ENCODE results near the gene PLCB4. TPM values are rescaled to one million over a fixed set of nuclear protein-coding genes. Genes with fewer than 3 reads are reported as not detected.

The PLCB4 gene
- polyA plus RNA-seq, 3 donors = 13.1 to 15.7 (median 13.9) TPM

GRCh38 chr20:9389346-9389745, 320.5 kb downstream of the PLCB4 start:
- DNase-seq (ENCODE audit: low read depth in 3 of 3, low spot score in 2 of 3) = no peak

- no peak for DNase-seq (ENCODE audit: low read depth in 3 of 3, low spot score in 2 of 3)
Measured at GRCh38 chr20:9390441-9390840, 321.6 kb downstream of the PLCB4 start.

GRCh38 chr20:9392892-9393857, 324.3 kb downstream of the PLCB4 start:
- DNase-seq (ENCODE audit: low read depth in 3 of 3, low spot score in 2 of 3) = peak in 1 of 3 donors; percentile 43

GRCh38 chr20:9395971-9396370, 327.1 kb downstream of the PLCB4 start:
- no peak for DNase-seq (ENCODE audit: low read depth in 3 of 3, low spot score in 2 of 3)

- DNase-seq (ENCODE audit: low read depth in 3 of 3, low spot score in 2 of 3) = no peak
Measured at GRCh38 chr20:9397928-9398327, 329.0 kb downstream of the PLCB4 start.

GRCh38 chr20:9398882-9399281, 330.0 kb downstream of the PLCB4 start:
- no peak for DNase-seq (ENCODE audit: low read depth in 3 of 3, low spot score in 2 of 3)

- no peak for DNase-seq (ENCODE audit: low read depth in 3 of 3, low spot score in 2 of 3)
Measured at GRCh38 chr20:9399322-9399721, 330.4 kb downstream of the PLCB4 start.

GRCh38 chr20:9400171-9401025, 331.5 kb downstream of the PLCB4 start:
- DNase-seq (ENCODE audit: low read depth in 3 of 3, low spot score in 2 of 3) = no peak

- no peak for DNase-seq (ENCODE audit: low read depth in 3 of 3, low spot score in 2 of 3)
Measured at GRCh38 chr20:9401371-9401770, 332.5 kb downstream of the PLCB4 start.

GRCh38 chr20:9402141-9402540, 333.3 kb downstream of the PLCB4 start:
- DNase-seq (ENCODE audit: low read depth in 3 of 3, low spot score in 2 of 3) = no peak

GRCh38 chr20:9402546-9402945, 333.7 kb downstream of the PLCB4 start:
- no peak for DNase-seq (ENCODE audit: low read depth in 3 of 3, low spot score in 2 of 3)

GRCh38 chr20:9403448-9403847, 334.6 kb downstream of the PLCB4 start:
- DNase-seq (ENCODE audit: low read depth in 3 of 3, low spot score in 2 of 3) = no peak

GRCh38 chr20:9407805-9408421, 339.0 kb downstream of the PLCB4 start:
- DNase-seq (ENCODE audit: low read depth in 3 of 3, low spot score in 2 of 3) = peak; percentile 44 to 62 (median 54)

GRCh38 chr20:9408422-9409300, 339.8 kb downstream of the PLCB4 start:
- no peak for DNase-seq (ENCODE audit: low read depth in 3 of 3, low spot score in 2 of 3)

- no peak for DNase-seq (ENCODE audit: low read depth in 3 of 3, low spot score in 2 of 3)
Measured at GRCh38 chr20:9409352-9409751, 340.5 kb downstream of the PLCB4 start.

GRCh38 chr20:9409981-9410380, 341.1 kb downstream of the PLCB4 start:
- DNase-seq (ENCODE audit: low read depth in 3 of 3, low spot score in 2 of 3) = no peak

- DNase-seq (ENCODE audit: low read depth in 3 of 3, low spot score in 2 of 3) = no peak
Measured at GRCh38 chr20:9411833-9412232, 342.9 kb downstream of the PLCB4 start.

GRCh38 chr20:9412309-9412708, 343.4 kb downstream of the PLCB4 start:
- no peak for DNase-seq (ENCODE audit: low read depth in 3 of 3, low spot score in 2 of 3)

GRCh38 chr20:9413001-9413400, 344.1 kb downstream of the PLCB4 start:
- no peak for DNase-seq (ENCODE audit: low read depth in 3 of 3, low spot score in 2 of 3)

GRCh38 chr20:9415426-9415825, 346.5 kb downstream of the PLCB4 start:
- DNase-seq (ENCODE audit: low read depth in 3 of 3, low spot score in 2 of 3) = no peak
